Measurements from ENCODE around the gene ERCC3.
A peak's percentile ranks its signal among the peaks of the same experiment; 100 is the strongest.
"Not testable (repeated sequence)": the region's sequence is repeated elsewhere in the genome, so short reads cannot be mapped to it uniquely, and the experiment has no call there.

The ERCC3 gene

DNA sequence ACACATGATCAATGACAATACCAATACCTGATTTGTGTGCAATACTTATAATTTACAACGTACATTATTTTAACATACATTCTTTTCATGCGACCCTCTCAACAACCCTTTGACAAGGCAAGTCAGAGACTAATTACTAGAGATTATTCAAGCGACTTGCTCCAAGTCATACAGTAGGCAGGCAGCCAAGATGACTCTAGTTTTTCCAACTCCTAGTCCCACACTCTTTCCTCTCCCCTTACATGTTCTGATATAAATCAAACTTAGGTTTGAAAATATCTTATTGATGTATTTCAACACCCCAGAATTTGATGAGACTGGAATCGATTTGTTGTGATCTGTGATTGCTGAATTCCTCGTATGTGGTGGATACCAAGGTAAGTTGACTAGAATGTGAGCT lies 65.8 kb downstream of the ERCC3 start:
- no peak for DNase-seq (ENCODE audit: low read depth, low spot score)
- no peak overlapping the region for H3K27ac ChIP-seq

DNA sequence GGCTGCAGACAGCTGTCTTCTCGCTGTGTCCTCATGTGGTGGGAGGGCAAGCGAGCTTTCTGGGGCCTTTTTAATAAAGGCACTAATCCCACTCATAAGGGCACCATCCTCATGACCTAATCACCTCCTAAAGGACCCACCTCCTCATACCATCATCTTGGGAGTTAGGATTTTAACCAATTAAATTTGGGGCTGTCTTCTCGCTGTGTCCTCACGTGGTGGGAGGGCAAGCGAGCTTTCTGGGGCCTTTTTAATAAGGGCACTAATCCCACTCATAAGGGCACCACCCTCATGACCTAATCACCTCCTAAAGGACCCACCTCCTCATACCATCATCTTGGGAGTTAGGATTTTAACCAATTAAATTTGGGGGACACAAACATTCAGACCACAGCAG lies 66.7 kb downstream of the ERCC3 start:
- DNase-seq (ENCODE audit: low read depth, low spot score): not testable (repeated sequence)
- peak overlapping the region; percentile 24 for H3K27ac ChIP-seq

DNA sequence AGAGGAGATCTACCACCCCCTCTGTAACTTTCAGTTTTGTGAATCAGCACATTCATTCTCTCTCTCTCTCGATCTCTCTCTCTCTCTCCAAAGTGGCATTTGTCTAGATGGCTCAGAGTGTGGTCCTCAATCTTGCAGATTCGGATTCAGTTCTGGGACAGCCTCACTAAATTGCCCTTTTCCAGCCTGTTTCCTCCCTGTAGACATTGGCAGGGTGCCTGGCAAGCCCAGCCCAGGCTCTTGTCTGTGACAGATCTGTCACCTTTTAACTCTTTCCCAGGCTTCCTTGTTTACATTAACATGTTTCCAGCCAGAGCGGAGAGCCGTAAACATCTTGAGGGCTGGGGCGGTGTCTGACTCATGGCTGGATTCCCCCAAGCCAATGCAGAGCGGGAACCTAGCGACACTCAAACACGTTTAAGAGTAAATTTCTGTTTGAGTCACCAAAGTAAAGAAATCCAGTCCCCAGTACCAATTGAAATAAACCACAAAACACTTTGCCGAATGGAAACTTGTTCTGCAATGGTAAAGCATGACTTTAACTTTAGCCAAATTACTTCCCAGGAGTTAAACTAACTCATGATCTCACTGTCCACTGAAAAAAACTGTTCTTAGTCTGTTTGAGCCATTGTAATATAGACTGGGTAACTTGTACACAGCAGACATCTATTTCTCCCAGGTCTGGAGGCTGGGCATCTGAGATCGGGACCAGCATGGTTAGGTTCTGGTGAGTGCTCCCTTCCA lies 67.3 kb downstream of the ERCC3 start:
- H3K27ac ChIP-seq: peak overlapping the region; percentile 24

DNA sequence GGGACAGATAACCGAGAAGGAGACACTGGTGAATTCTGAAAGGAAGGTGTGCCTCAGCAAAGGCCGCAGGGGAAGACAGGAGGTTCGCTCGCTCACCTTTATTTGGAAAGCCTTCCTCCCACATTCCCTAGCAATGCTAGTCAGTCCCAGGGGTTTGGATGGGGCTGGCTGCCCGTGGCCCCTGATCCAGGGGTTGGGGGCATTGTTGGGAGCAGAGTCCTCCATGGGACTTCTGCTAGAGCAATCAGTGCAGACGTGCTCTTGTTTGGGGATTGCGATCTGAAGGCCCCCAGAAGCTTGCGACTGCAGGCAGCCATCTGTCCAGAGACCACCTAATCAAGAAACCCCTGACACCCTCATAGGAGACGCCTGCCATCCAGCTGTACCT lies 67.8 kb downstream of the ERCC3 start:
- peak overlapping the region; percentile 24 for H3K27ac ChIP-seq
- DNase-seq (ENCODE audit: low read depth, low spot score): no peak

More for the DNA sequence above, 67.3 kb downstream of the ERCC3 start:
- peak; percentile 96 for DNase-seq (ENCODE audit: low read depth, low spot score)

- DNase-seq (ENCODE audit: low read depth, low spot score): no peak
- H3K27ac ChIP-seq: no peak overlapping the region
Measured at GRCh38 chr2:127225186-127225960, 68.6 kb downstream of the ERCC3 start.

DNA sequence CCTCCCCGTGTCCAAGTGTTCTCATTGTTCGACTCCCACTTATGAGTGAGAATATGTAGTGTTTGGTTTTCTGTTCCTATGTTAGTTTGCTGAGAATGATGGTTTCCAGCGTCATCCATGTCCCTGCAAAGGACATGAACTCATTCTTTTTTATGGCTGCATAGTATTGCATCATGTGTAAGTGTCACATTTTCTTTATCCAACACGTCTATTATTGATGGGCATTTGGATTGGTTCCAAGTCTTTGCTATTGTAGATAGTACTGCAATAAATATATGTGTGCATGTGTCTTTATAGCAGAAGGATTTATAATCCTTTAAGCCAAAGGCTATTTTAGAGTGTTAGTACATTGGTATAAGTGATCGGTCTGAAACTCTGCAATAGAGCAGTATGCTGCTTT lies 69.8 kb downstream of the ERCC3 start:
- not testable (repeated sequence) for H3K27ac ChIP-seq; DNase-seq (ENCODE audit: low read depth, low spot score)

GRCh38 chr2:127220768-127221527 lies 73.0 kb downstream of the ERCC3 start:
- DNase-seq (ENCODE audit: low read depth, low spot score): no peak
- H3K27ac ChIP-seq: peak overlapping the region; percentile 92

DNA sequence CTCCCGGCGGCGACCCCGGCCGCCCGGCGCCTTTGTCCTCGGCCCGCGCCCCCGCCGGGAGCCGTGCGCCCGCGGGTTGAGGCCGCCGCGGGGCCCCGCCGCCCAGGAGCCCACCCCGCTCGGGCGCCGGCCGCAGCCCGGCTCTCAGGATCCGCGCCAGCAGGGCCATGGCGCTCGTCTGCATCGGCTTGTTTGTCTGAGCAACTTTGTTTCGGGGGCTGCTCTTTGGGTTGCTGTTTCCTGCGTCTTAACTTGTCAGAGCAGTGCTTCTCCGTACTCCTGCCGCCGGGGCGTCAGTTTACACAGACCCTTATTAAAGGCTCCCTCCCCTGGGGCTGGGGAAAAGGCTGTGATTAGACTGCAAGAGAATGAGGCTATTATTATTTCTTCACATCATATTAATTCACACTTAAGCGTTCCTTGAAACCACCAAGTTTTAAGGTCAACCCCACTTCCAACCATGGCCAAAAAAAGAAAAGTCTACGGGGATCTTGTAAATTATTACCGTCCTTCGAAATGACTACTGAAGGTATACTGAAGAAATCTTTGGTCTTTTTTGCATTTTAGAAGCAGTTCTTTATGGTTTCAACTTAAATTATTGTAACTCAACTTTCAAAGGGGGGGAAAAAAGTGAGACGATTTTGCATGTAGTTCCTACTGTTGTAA lies 73.7 kb downstream of the ERCC3 start, which contains the start of gene CYP27C1:
CYP27C1 (minus strand) TSS at position 198 of the 666 bp plus-strand sequence; CDS start at position 169, 29 bp downstream.
- no peak for DNase-seq (ENCODE audit: low read depth, low spot score)

GRCh38 chr2:127219171-127220070 lies 74.5 kb downstream of the ERCC3 start:
- DNase-seq (ENCODE audit: low read depth, low spot score): no peak
- peak overlapping the region; percentile 92 for H3K27ac ChIP-seq

More for the DNA sequence above, 73.7 kb downstream of the ERCC3 start, which contains the start of gene CYP27C1:
- H3K27ac ChIP-seq: peak within 1 kb of the TSS; percentile 92

DNA sequence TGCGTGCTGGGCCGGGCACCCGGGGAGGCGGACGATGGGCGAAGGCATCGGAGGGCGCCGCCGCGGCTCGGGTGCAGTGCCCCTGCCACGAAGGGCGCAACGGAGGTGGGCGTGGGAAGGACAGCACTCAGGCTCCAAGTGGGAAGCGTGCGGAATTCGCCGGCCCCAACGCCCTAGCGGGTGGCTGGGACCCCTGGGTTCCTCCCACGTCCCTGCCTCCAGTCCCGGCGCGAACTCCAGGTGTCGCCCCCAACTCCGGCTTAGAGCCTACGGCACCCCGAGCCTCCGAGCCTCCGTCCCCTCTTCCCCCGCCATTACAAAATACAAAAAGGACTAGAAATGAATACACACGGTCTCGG lies 75.2 kb downstream of the ERCC3 start:
- H3K27ac ChIP-seq: peak overlapping the region; percentile 92
- no peak for DNase-seq (ENCODE audit: low read depth, low spot score)

- peak overlapping the region; percentile 92 for H3K27ac ChIP-seq
- peak; percentile 91 for DNase-seq (ENCODE audit: low read depth, low spot score)
Measured at GRCh38 chr2:127217470-127218325, 76.2 kb downstream of the ERCC3 start.

DNA sequence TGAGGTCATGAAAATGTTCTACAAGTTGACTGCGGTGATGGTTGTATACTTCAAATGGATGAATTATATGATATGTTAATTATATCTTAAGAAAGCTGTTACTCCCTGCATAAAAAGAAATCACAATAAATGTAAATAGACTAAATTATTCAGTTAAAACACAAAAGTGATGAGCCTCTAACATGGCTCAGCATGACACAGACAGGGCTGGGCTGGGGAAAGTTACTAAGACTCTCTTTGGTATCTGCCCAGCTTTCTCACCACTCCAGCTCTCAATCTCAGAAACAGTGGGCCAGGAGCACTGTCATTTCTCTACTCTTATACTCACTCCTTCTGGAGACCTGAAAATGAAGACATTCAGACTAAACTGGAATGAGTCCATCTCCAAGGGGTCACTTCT lies 77.4 kb downstream of the ERCC3 start:
- H3K27ac ChIP-seq: peak overlapping the region; percentile 92
- DNase-seq (ENCODE audit: low read depth, low spot score): no peak

GRCh38 chr2:127216095-127216494 lies 77.8 kb downstream of the ERCC3 start:
- peak; percentile 61 for DNase-seq (ENCODE audit: low read depth, low spot score)
- peak overlapping the region; percentile 92 for H3K27ac ChIP-seq

- not testable (repeated sequence) for H3K27ac ChIP-seq; DNase-seq (ENCODE audit: low read depth, low spot score)
Measured at GRCh38 chr2:127214201-127214600, 79.7 kb downstream of the ERCC3 start.

DNA sequence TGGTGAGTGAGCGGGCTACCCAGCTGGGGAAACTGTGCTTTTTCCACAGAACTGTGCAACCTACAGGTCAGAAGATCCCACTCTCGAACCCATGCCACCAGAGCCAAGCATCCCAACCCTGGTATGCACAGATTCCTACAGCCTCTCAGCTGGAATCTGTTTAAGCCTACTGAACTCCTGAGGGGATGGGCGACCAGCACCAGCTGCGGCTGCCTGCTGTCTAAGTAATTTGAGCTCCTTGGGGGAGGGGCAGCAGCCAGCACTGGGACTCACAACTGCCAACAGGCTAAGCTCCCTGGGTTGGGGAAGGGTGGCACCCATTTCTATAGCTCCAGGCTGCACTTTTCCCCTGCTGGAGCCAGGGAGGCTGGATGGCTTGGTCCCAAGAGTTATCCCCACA lies 85.6 kb downstream of the ERCC3 start:
- no peak for DNase-seq (ENCODE audit: low read depth, low spot score)

More for the DNA sequence above, 85.6 kb downstream of the ERCC3 start:
- H3K27ac ChIP-seq: no peak overlapping the region
